ENCODE measurements around the gene PLEKHA1. TPM values are rescaled to one million over a fixed set of nuclear protein-coding genes. Genes with fewer than 3 reads are reported as not detected.

PLEKHA1 gene
- total and polyA plus RNA-seq, 2 experiments from 2014 or later = 25.8 to 36.6 TPM

GRCh38 chr10:122473116-122473515, 98.6 kb downstream of the PLEKHA1 start:
- peaks cover 3% of the 10 kb centered on the region for H3K27me3 Mint-ChIP-seq (ENCODE audit: insufficient read depth, low read depth, poor library complexity)
- peaks cover 42% of the 10 kb centered on the region for H3K4me1 Mint-ChIP-seq
- no peaks in the 10 kb centered on the region for H3K79me2 ChIP-seq (replicated peaks; ENCODE audit: insufficient read depth)
- H3K4me2 ChIP-seq = no peak overlapping the region
- H3K27me3 ChIP-seq (ENCODE audit: insufficient read depth) = no peaks in the 10 kb centered on the region
- no peaks in the 10 kb centered on the region for H3K36me3 ChIP-seq (ENCODE audit: insufficient read depth)
- H3K36me3 Mint-ChIP-seq (ENCODE audit: low read depth) = no peaks in the 10 kb centered on the region
- H3K4me3 Mint-ChIP-seq = no peak overlapping the region
- no peak overlapping the region for H3K27ac Mint-ChIP-seq
- no peak overlapping the region for H3K4me3 ChIP-seq
- H3K9me2 ChIP-seq (ENCODE audit: insufficient read depth) = no peaks in the 10 kb centered on the region
- ATAC-seq (no peak), DNase-seq (ENCODE audit: low spot score) (no peak)
- H3K4me1 ChIP-seq (ENCODE audit: insufficient read depth) = peaks cover 36% of the 10 kb centered on the region
- TF ChIP-seq CTCF (conservative IDR thresholded peaks at IDR 0.05; ENCODE audit: low read depth in 2 of 2) (no peak), STAT1 (IDR thresholded peaks at IDR 0.05; ENCODE audit: unreplicated experiment) (no peak), CREB1 (CRISPR knock-in tag; IDR thresholded peaks at IDR 0.05; ENCODE audit: low read depth) (no peak), EZH2 (IDR thresholded peaks at IDR 0.05; ENCODE audit: low read depth, unreplicated experiment) (no peak), POLR2AphosphoS5 (IDR thresholded peaks at IDR 0.05; ENCODE audit: low read depth) (no peak), ETS1 (IDR thresholded peaks at IDR 0.05) (no peak)
- no peaks in the 10 kb centered on the region; the same call in 2 of the 3 replicates for H3K9me3 Mint-ChIP-seq
- H3K27ac ChIP-seq (ENCODE audit: low read depth) = no peak overlapping the region
- H3F3A ChIP-seq (replicated peaks; ENCODE audit: low read depth) = 0 out of 2 replicates have a peak, but pooled peaks cover 4% of the 10 kb centered on the region
- no peaks in the 10 kb centered on the region; the same call in 1 of the 2 replicates for H4K20me1 ChIP-seq (replicated peaks; ENCODE audit: insufficient read depth)
- H2AFZ ChIP-seq = no peak overlapping the region

- Mint-ChIP-seq H3K9me3 (no peaks in the 10 kb centered on the region; the same call in 2 of the 3 replicates), H3K36me3 (ENCODE audit: low read depth) (no peaks in the 10 kb centered on the region), H3K4me1 (peaks cover 49% of the 10 kb centered on the region), H3K27ac (peak overlapping the region; percentile 39; the same call in 1 of the 2 replicates), H3K27me3 (ENCODE audit: insufficient read depth, low read depth, poor library complexity) (peaks cover 4% of the 10 kb centered on the region), H3K4me3 (no peak overlapping the region; the same call in 2 of the 3 replicates)
- DNase-seq (ENCODE audit: low spot score) (no peak), ATAC-seq (no peak)
- H3K9me2 ChIP-seq (ENCODE audit: insufficient read depth) = no peaks in the 10 kb centered on the region
- no peaks in the 10 kb centered on the region for H3K27me3 ChIP-seq (ENCODE audit: insufficient read depth)
- H4K20me1 ChIP-seq (replicated peaks; ENCODE audit: insufficient read depth) = no peaks in the 10 kb centered on the region; the same call in 1 of the 2 replicates
- H2AFZ ChIP-seq = no peak overlapping the region
- peak overlapping the region; percentile 65; the same call in 1 of the 2 replicates for H3K4me2 ChIP-seq
- peaks cover 46% of the 10 kb centered on the region for H3K4me1 ChIP-seq (ENCODE audit: insufficient read depth)
- H3K4me3 ChIP-seq = no peak overlapping the region
- H3K79me2 ChIP-seq (replicated peaks; ENCODE audit: insufficient read depth) = no peaks in the 10 kb centered on the region
- 0 out of 2 replicates have a peak, but pooled peaks cover 4% of the 10 kb centered on the region for H3F3A ChIP-seq (replicated peaks; ENCODE audit: low read depth)
- no peaks in the 10 kb centered on the region for H3K36me3 ChIP-seq (ENCODE audit: insufficient read depth)
- H3K27ac ChIP-seq (ENCODE audit: low read depth) = no peak overlapping the region
- TF ChIP-seq ZNF331 (CRISPR knock-in tag; IDR thresholded peaks at IDR 0.05; ENCODE audit: low read depth) (no peak), CREB1 (CRISPR knock-in tag; IDR thresholded peaks at IDR 0.05; ENCODE audit: low read depth) (no peak), REST (IDR thresholded peaks at IDR 0.05; ENCODE audit: unreplicated experiment) (no peak), JUNB (IDR thresholded peaks at IDR 0.05; ENCODE audit: unreplicated experiment) (no peak), EZH2 (IDR thresholded peaks at IDR 0.05; ENCODE audit: low read depth, unreplicated experiment) (no peak), POLR2AphosphoS5 (IDR thresholded peaks at IDR 0.05; ENCODE audit: low read depth) (no peak), CTCF (conservative IDR thresholded peaks at IDR 0.05; ENCODE audit: low read depth in 2 of 2) (no peak), ETS1 (IDR thresholded peaks at IDR 0.05) (no peak), ZNF114 (CRISPR knock-in tag; IDR thresholded peaks at IDR 0.05) (no peak)
Measured at GRCh38 chr10:122474131-122474818, 99.8 kb downstream of the PLEKHA1 start.
